HepG2 (cell line): Measurements from ENCODE around the gene NYAP1. TPM values are rescaled to one million over a fixed set of nuclear protein-coding genes. Genes with fewer than 3 reads are reported as not detected.
A peak's percentile ranks its signal among the peaks of the same experiment; 100 is the strongest.

ENCODE experiments used
- ARID4A ChIP-seq: sonication (generic); formaldehyde crosslinking; IDR thresholded peaks from 2 replicates; pipeline ENCODE4 v1.5.0; 2020; ENCODE audit warnings: mild to moderate bottlenecking, missing genetic modification reagents, borderline replicate concordance
- CSRNP1 ChIP-seq: sonication (generic); formaldehyde crosslinking; IDR thresholded peaks from 2 replicates; pipeline ENCODE4 v1.8.1; 2023; ENCODE audit warnings: mild to moderate bottlenecking, missing genetic modification reagents
- EHMT2 ChIP-seq: fragments of 200-600 bp; sonication (generic); IDR thresholded peaks from 2 replicates; pipeline ENCODE4 v1.7.0; 2017; ENCODE audit warnings: antibody characterized with exemption, low read depth, low read length, borderline replicate concordance
- FOXA1 ChIP-seq, 2 experiments: fragments of 450-650 bp in 1 of 2; sonication (generic) in 1 of 2; formaldehyde crosslinking in 1 of 2; IDR thresholded peaks; 2 replicates each; pipeline versions ENCODE4 v1.4.0 to v1.6.1; 2016 to 2020; ENCODE audit warnings: missing genetic modification reagents in 1 of 2
- GLMP ChIP-seq: sonication (generic); formaldehyde crosslinking; IDR thresholded peaks from 2 replicates; pipeline ENCODE4 v1.9.0; 2021; ENCODE audit warnings: missing genetic modification reagents, mild to moderate bottlenecking, borderline replicate concordance
- ISL2 ChIP-seq: sonication (generic); formaldehyde crosslinking; IDR thresholded peaks from 2 replicates; pipeline ENCODE4 v1.5.0; 2020; ENCODE audit warnings: missing genetic modification reagents
- KAT7 ChIP-seq: IDR thresholded peaks from 2 replicates; pipeline ENCODE4 v1.6.1; 2018; ENCODE audit warnings: borderline replicate concordance, missing compliant biosample characterization
- LCORL ChIP-seq, 2 experiments: fragments of 450-650 bp in 1 of 2; sonication (generic) in 1 of 2; formaldehyde crosslinking in 1 of 2; IDR thresholded peaks; 2 replicates each; pipeline versions ENCODE4 v1.5.0 to v1.6.1; 2017 to 2020; ENCODE audit warnings: antibody characterized with exemption in 1 of 2, missing genetic modification reagents in 1 of 2
- MAZ ChIP-seq, 2 experiments: sonication (generic) in 1 of 2; formaldehyde crosslinking in 1 of 2; IDR thresholded peaks; 2 replicates each; pipeline versions ENCODE4 v1.5.0 to v1.6.1; 2012 to 2020; ENCODE audit warnings: low read depth in 2 of 2, mild to moderate bottlenecking in 2 of 2, borderline replicate concordance in 1 of 2, improper control_type of control experiment in 1 of 2, low read length in 1 of 2, missing genetic modification reagents in 1 of 2, moderate library complexity in 1 of 2
- NPAS2 ChIP-seq: sonication (generic); formaldehyde crosslinking; IDR thresholded peaks from 2 replicates; pipeline ENCODE4 v1.8.0; 2022; ENCODE audit warnings: mild to moderate bottlenecking, missing genetic modification reagents, borderline replicate concordance
- NR3C1 ChIP-seq: sonication (generic); formaldehyde crosslinking; IDR thresholded peaks from 2 replicates; pipeline ENCODE4 v1.4.0; 2020; ENCODE audit warnings: missing genetic modification reagents
- SYNCRIP ChIP-seq: fragments of 200-400 bp; formaldehyde crosslinking; IDR thresholded peaks from 2 replicates; pipeline ENCODE4 v1.6.1; 2018; ENCODE audit warnings: mild to moderate bottlenecking, low read depth, low read length; ENCODE audit not compliant: insufficient read depth
- TGIF2 ChIP-seq: IDR thresholded peaks from 2 replicates; pipeline ENCODE4 v1.6.1; 2016; ENCODE audit warnings: control low read depth, missing compliant biosample characterization
- ZFY ChIP-seq: sonication (generic); formaldehyde crosslinking; IDR thresholded peaks from 2 replicates; pipeline ENCODE4 v1.4.0; 2020; ENCODE audit warnings: missing genetic modification reagents
- ZNF121 ChIP-seq: sonication (generic); formaldehyde crosslinking; IDR thresholded peaks from 2 replicates; pipeline ENCODE4 v1.5.0; 2020; ENCODE audit warnings: mild to moderate bottlenecking, missing genetic modification reagents
- ZNF343 ChIP-seq: sonication (generic); formaldehyde crosslinking; IDR thresholded peaks from 2 replicates; pipeline ENCODE4 v1.4.0; 2020; ENCODE audit warnings: mild to moderate bottlenecking, missing genetic modification reagents
- ZNF432 ChIP-seq: sonication (generic); formaldehyde crosslinking; IDR thresholded peaks from 2 replicates; pipeline ENCODE4 v1.5.0; 2020; ENCODE audit warnings: missing genetic modification reagents, mild to moderate bottlenecking, borderline replicate concordance
- ZNF549 ChIP-seq: sonication (generic); formaldehyde crosslinking; IDR thresholded peaks from 2 replicates; pipeline ENCODE4 v1.5.0; 2020; ENCODE audit warnings: missing genetic modification reagents
- ZNF629 ChIP-seq: sonication (generic); formaldehyde crosslinking; conservative IDR thresholded peaks from 2 replicates; pipeline ENCODE4 v1.5.0; 2020; ENCODE audit warnings: missing genetic modification reagents
- polyA plus RNA-seq, 8 experiments: library from polyadenylated mRNA; depleted of rRNA in 3 of 8; stranded (reverse) in 7 of 8; unstranded in 1 of 8; fragments of >200 nt; fragmentation: Illumina TruSeq in 4 of 8; extraction: Trizol in 4 of 8; gene quantifications; 2 replicates each; pipeline versions ENCODE4 v1.2.1 to v1.2.3, GENCODE V29; 2011 to 2016; ENCODE audit warnings: low read depth in 4 of 8, missing spikeins in 1 of 8, mixed read lengths in 1 of 8; ENCODE audit not compliant: insufficient read depth in 1 of 8
- total RNA-seq, 5 experiments: library from RNA; depleted of rRNA; stranded (reverse); fragments of >200 nt; fragmentation: Illumina TruSeq; extraction: Trizol; gene quantifications; 2 replicates each; pipeline ENCODE4 v1.2.3, GENCODE V29; 2016; ENCODE audit warnings: low read depth in 1 of 5

Gene NYAP1
- total and polyA plus RNA-seq, 2 of the 13 experiments (the other 11 are each of a cell fraction or from before 2014, with no cell fraction given): 0.15 to 0.46 TPM

GRCh38 chr7:100483090-100483721 lies 521 bp upstream of the NYAP1 start (continued):
- TF ChIP-seq ARID4A (CRISPR knock-in tag) (peak; percentile 65; the same call in 1 of the 2 replicates), EHMT2 (no peak), TGIF2 (CRISPR knock-in tag) (0 out of 2 replicates have a peak, but pooled peaks have one; percentile 33), NR3C1 (CRISPR knock-in tag) (no peak), LCORL (IDR thresholded peaks at IDR 0.05) (no peak), LCORL (CRISPR knock-in tag; IDR thresholded peaks at IDR 0.05) (peak; percentile 76), KAT7 (CRISPR knock-in tag) (peak; percentile 28; the same call in 1 of the 2 replicates), ZNF432 (CRISPR knock-in tag) (no peak), MAZ (IDR thresholded peaks at IDR 0.05; ENCODE audit: borderline replicate concordance, low read depth, low read length) (0 out of 2 replicates have a peak, but pooled peaks have one; percentile 32), MAZ (CRISPR knock-in tag; IDR thresholded peaks at IDR 0.05; ENCODE audit: low read depth) (peak; percentile 85), ZNF549 (CRISPR knock-in tag) (no peak), FOXA1 (IDR thresholded peaks at IDR 0.05) (no peak), FOXA1 (CRISPR knock-in tag; IDR thresholded peaks at IDR 0.05) (no peak), ZNF629 (CRISPR knock-in tag) (no peak), ZNF121 (CRISPR knock-in tag) (no peak), ZNF343 (CRISPR knock-in tag) (0 out of 2 replicates have a peak, but pooled peaks have one; percentile 27), GLMP (CRISPR knock-in tag) (no peak), NPAS2 (no peak), SYNCRIP (no peak), ISL2 (CRISPR knock-in tag) (0 out of 2 replicates have a peak, but pooled peaks have one; percentile 17), CSRNP1 (CRISPR knock-in tag) (no peak), ZFY (CRISPR knock-in tag) (peak; percentile 37; the same call in 1 of the 2 replicates)
